NCI-H1105 treated with DMSO at 0.1 percent for 48 hours (cell line): Measurements from ENCODE around the gene RAB3C.

ENCODE experiments used
- DNase-seq: peaks from one replicate; lab custom pipeline; 2025; lab: John Stamatoyannopoulos, UW

RAB3C gene

GRCh38 chr5:58735637-58736036 lies 152.8 kb downstream of the RAB3C start:
- DNase-seq = no peak

GRCh38 chr5:58736214-58736613 lies 153.3 kb downstream of the RAB3C start:
- no peak for DNase-seq

- DNase-seq = no peak
Observed at GRCh38 chr5:58737671-58738070, 154.8 kb downstream of the RAB3C start.

- DNase-seq = no peak
Observed at GRCh38 chr5:58738336-58738735, 155.5 kb downstream of the RAB3C start.

GRCh38 chr5:58739051-58739450 lies 156.2 kb downstream of the RAB3C start:
- DNase-seq = no peak

- no peak for DNase-seq
Observed at GRCh38 chr5:58740956-58741355, 158.1 kb downstream of the RAB3C start.

GRCh38 chr5:58745350-58745749 lies 162.5 kb downstream of the RAB3C start:
- no peak for DNase-seq

GRCh38 chr5:58746321-58746720 lies 163.4 kb downstream of the RAB3C start:
- DNase-seq = peak; percentile 51

GRCh38 chr5:58750036-58750435 lies 167.2 kb downstream of the RAB3C start:
- DNase-seq = no peak

GRCh38 chr5:58751222-58751837 lies 168.5 kb downstream of the RAB3C start:
- DNase-seq = no peak

GRCh38 chr5:58752104-58752503 lies 169.2 kb downstream of the RAB3C start:
- no peak for DNase-seq

- no peak for DNase-seq
Observed at GRCh38 chr5:58753446-58753845, 170.6 kb downstream of the RAB3C start.

- no peak for DNase-seq
Observed at GRCh38 chr5:58754250-58754649, 171.4 kb downstream of the RAB3C start.

- DNase-seq = no peak
Observed at GRCh38 chr5:58755397-58755796, 172.5 kb downstream of the RAB3C start.

GRCh38 chr5:58759745-58760144 lies 176.9 kb downstream of the RAB3C start:
- no peak for DNase-seq

- DNase-seq = no peak
Observed at GRCh38 chr5:58760222-58760621, 177.3 kb downstream of the RAB3C start.

GRCh38 chr5:58761407-58761806 lies 178.5 kb downstream of the RAB3C start:
- DNase-seq = no peak

GRCh38 chr5:58763390-58763789 lies 180.5 kb downstream of the RAB3C start:
- no peak for DNase-seq

- DNase-seq = no peak
Observed at GRCh38 chr5:58764199-58764598, 181.3 kb downstream of the RAB3C start.

- DNase-seq = no peak
Observed at GRCh38 chr5:58765058-58765457, 182.2 kb downstream of the RAB3C start.

GRCh38 chr5:58767104-58767503 lies 184.2 kb downstream of the RAB3C start:
- no peak for DNase-seq

GRCh38 chr5:58770136-58770535 lies 187.3 kb downstream of the RAB3C start:
- DNase-seq = no peak

GRCh38 chr5:58771796-58772195 lies 188.9 kb downstream of the RAB3C start:
- no peak for DNase-seq

GRCh38 chr5:58773744-58774441 lies 191.0 kb downstream of the RAB3C start:
- peak; percentile 83 for DNase-seq
